Fibroblast of pulmonary artery (primary cell): ENCODE measurements around the gene CELF1.

Experiments
- DNase-seq: peaks from one replicate; pipeline ENCODE4 v3.0.0-alpha.2; 2010; ENCODE audit warnings: low read depth
- H3K4me3 ChIP-seq: replicated peaks from 2 replicates; pipeline ENCODE4 v1.5.1; 2011; ENCODE audit warnings: low read depth, mild to moderate bottlenecking, control low read depth, low read length, moderate library complexity
- CTCF ChIP-seq: IDR thresholded peaks from 2 replicates; pipeline ENCODE4 v1.5.1; 2011; ENCODE audit warnings: mild to moderate bottlenecking, control low read depth, low read length, inconsistent platforms; ENCODE audit errors: missing control alignments

CELF1 gene

GRCh38 chr11:47478651-47479329, 74.1 kb downstream of the CELF1 start:
- no peak for TF ChIP-seq CTCF

GRCh38 chr11:47477753-47478152, 75.2 kb downstream of the CELF1 start:
- H3K4me3 ChIP-seq, result no peak overlapping the region
- TF ChIP-seq CTCF, result no peak
- DNase-seq, result no peak

More at GRCh38 chr11:47478651-47479329, 74.1 kb downstream of the CELF1 start:
- no peak overlapping the region for H3K4me3 ChIP-seq
- DNase-seq, result no peak

GRCh38 chr11:47477323-47477722, 75.6 kb downstream of the CELF1 start:
- no peak for TF ChIP-seq CTCF
- DNase-seq, result peak; percentile 50
- H3K4me3 ChIP-seq, result no peak overlapping the region

- H3K4me3 ChIP-seq, result no peak overlapping the region
- no peak for TF ChIP-seq CTCF
- DNase-seq, result no peak
Measured at GRCh38 chr11:47470671-47471070, 82.3 kb downstream of the CELF1 start.

- no peak for TF ChIP-seq CTCF
- DNase-seq, result peak; percentile 39
- no peak overlapping the region for H3K4me3 ChIP-seq
Measured at GRCh38 chr11:47469361-47470179, 83.4 kb downstream of the CELF1 start.

GRCh38 chr11:47468598-47469214, 84.2 kb downstream of the CELF1 start:
- DNase-seq, result peak; percentile 29
- TF ChIP-seq CTCF, result no peak
- H3K4me3 ChIP-seq, result no peak overlapping the region
